Ishikawa (cell line): ENCODE results near the gene ABCD4.

ENCODE experiments used
- CEBPB ChIP-seq: IDR thresholded peaks from 2 replicates; pipeline ENCODE4 v1.6.1; 2012
- CREB1 ChIP-seq: IDR thresholded peaks from 2 replicates; pipeline ENCODE4 v1.6.1; 2012; ENCODE audit warnings: low read depth
- EGR1 ChIP-seq: IDR thresholded peaks from 2 replicates; pipeline ENCODE4 v1.6.1; 2012
- EP300 ChIP-seq: IDR thresholded peaks from 2 replicates; pipeline ENCODE4 v1.6.1; 2012; ENCODE audit warnings: borderline replicate concordance
- FOXM1 ChIP-seq: IDR thresholded peaks from 2 replicates; pipeline ENCODE4 v1.6.1; 2012; ENCODE audit warnings: low read depth, borderline replicate concordance
- MAX ChIP-seq: IDR thresholded peaks from 2 replicates; pipeline ENCODE4 v1.6.1; 2012
- RAD21 ChIP-seq: IDR thresholded peaks from 2 replicates; pipeline ENCODE4 v1.6.1; 2012; ENCODE audit warnings: low read depth
- REST ChIP-seq: IDR thresholded peaks from 2 replicates; pipeline ENCODE4 v1.6.1; 2012; ENCODE audit warnings: low read depth, mild to moderate bottlenecking
- TAF1 ChIP-seq: IDR thresholded peaks from 2 replicates; pipeline ENCODE4 v1.6.1; 2012; ENCODE audit warnings: low read depth, mild to moderate bottlenecking
- TCF12 ChIP-seq: IDR thresholded peaks from 2 replicates; pipeline ENCODE4 v1.6.1; 2012; ENCODE audit warnings: low read depth
- TEAD4 ChIP-seq: IDR thresholded peaks from 2 replicates; pipeline ENCODE4 v1.6.1; 2012
- USF1 ChIP-seq: IDR thresholded peaks from 2 replicates; pipeline ENCODE4 v1.6.1; 2012
- YY1 ChIP-seq: IDR thresholded peaks from 2 replicates; pipeline ENCODE4 v1.6.1; 2012; ENCODE audit warnings: low read depth
- ZBTB7A ChIP-seq: IDR thresholded peaks from 2 replicates; pipeline ENCODE4 v1.6.1; 2012; ENCODE audit warnings: low read depth

- TF ChIP-seq YY1 (no peak), RAD21 (no peak), USF1 (no peak), TEAD4 (no peak), REST (no peak), EGR1 (no peak), EP300 (no peak), MAX (no peak), TCF12 (no peak), FOXM1 (no peak), CREB1 (no peak), CEBPB (no peak), TAF1 (no peak), ZBTB7A (no peak)
These were observed 54.7 kb downstream of the ABCD4 start for GRCh38 chr14:74248017-74248416.
